HEK293 (cell line): Measurements from ENCODE around the gene ITPKA.

Experiments
- ZNF560 ChIP-seq: fragments of 450-650 bp; formaldehyde crosslinking; IDR thresholded peaks from 2 replicates; pipeline ENCODE4 v1.5.1; 2017; ENCODE audit warnings: missing biosample characterization, missing genetic modification characterization, borderline replicate concordance
- TF ChIP-seq, protein P1 (sequence below): fragments of 450-650 bp; formaldehyde crosslinking; IDR thresholded peaks from 2 replicates; pipeline ENCODE4 v1.5.1; 2016; ENCODE audit warnings: missing biosample characterization, missing genetic modification characterization
- TF ChIP-seq, protein P2 (sequence below): fragments of 450-650 bp; formaldehyde crosslinking; IDR thresholded peaks from 2 replicates; pipeline ENCODE4 v1.5.1; 2016; ENCODE audit warnings: missing biosample characterization, missing genetic modification characterization, borderline replicate concordance
- TF ChIP-seq, protein P3 (sequence below): fragments of 450-650 bp; formaldehyde crosslinking; IDR thresholded peaks from 2 replicates; pipeline ENCODE4 v1.5.1; 2016; ENCODE audit warnings: missing biosample characterization, missing genetic modification characterization
- TF ChIP-seq, protein P4 (sequence below): fragments of 450-650 bp; formaldehyde crosslinking; IDR thresholded peaks from 2 replicates; pipeline ENCODE4 v1.5.1; 2016; ENCODE audit warnings: missing biosample characterization, missing genetic modification characterization

DNA sequence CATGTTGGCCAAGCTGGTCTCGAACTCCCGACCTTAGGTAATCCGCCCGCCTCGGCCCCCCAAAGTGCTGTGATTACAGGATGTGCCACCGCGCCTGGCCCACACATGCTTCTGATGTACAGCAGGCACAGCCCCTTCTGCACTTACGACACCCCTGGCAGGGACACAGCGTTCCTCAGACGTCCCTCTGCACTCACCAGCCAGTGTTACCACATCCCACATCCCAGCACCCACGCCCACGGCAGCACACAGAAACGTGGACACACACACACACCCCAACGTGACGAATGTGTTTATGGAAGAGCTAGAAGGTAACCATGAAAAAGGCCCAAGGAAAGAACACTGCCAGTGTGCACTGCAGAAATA, 51.0 kb downstream of the ITPKA start:
- TF ChIP-seq, protein P1, sequence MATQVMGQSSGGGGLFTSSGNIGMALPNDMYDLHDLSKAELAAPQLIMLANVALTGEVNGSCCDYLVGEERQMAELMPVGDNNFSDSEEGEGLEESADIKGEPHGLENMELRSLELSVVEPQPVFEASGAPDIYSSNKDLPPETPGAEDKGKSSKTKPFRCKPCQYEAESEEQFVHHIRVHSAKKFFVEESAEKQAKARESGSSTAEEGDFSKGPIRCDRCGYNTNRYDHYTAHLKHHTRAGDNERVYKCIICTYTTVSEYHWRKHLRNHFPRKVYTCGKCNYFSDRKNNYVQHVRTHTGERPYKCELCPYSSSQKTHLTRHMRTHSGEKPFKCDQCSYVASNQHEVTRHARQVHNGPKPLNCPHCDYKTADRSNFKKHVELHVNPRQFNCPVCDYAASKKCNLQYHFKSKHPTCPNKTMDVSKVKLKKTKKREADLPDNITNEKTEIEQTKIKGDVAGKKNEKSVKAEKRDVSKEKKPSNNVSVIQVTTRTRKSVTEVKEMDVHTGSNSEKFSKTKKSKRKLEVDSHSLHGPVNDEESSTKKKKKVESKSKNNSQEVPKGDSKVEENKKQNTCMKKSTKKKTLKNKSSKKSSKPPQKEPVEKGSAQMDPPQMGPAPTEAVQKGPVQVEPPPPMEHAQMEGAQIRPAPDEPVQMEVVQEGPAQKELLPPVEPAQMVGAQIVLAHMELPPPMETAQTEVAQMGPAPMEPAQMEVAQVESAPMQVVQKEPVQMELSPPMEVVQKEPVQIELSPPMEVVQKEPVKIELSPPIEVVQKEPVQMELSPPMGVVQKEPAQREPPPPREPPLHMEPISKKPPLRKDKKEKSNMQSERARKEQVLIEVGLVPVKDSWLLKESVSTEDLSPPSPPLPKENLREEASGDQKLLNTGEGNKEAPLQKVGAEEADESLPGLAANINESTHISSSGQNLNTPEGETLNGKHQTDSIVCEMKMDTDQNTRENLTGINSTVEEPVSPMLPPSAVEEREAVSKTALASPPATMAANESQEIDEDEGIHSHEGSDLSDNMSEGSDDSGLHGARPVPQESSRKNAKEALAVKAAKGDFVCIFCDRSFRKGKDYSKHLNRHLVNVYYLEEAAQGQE (tag by site-specific recombination) = no peak
- TF ChIP-seq, protein P2, sequence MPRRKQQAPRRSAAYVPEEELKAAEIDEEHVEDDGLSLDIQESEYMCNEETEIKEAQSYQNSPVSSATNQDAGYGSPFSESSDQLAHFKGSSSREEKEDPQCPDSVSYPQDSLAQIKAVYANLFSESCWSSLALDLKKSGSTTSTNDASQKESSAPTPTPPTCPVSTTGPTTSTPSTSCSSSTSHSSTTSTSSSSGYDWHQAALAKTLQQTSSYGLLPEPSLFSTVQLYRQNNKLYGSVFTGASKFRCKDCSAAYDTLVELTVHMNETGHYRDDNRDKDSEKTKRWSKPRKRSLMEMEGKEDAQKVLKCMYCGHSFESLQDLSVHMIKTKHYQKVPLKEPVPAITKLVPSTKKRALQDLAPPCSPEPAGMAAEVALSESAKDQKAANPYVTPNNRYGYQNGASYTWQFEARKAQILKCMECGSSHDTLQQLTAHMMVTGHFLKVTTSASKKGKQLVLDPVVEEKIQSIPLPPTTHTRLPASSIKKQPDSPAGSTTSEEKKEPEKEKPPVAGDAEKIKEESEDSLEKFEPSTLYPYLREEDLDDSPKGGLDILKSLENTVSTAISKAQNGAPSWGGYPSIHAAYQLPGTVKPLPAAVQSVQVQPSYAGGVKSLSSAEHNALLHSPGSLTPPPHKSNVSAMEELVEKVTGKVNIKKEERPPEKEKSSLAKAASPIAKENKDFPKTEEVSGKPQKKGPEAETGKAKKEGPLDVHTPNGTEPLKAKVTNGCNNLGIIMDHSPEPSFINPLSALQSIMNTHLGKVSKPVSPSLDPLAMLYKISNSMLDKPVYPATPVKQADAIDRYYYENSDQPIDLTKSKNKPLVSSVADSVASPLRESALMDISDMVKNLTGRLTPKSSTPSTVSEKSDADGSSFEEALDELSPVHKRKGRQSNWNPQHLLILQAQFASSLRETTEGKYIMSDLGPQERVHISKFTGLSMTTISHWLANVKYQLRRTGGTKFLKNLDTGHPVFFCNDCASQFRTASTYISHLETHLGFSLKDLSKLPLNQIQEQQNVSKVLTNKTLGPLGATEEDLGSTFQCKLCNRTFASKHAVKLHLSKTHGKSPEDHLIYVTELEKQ = no peak
- no peak for TF ChIP-seq ZNF560 (tag by site-specific recombination)
- TF ChIP-seq, protein P3, sequence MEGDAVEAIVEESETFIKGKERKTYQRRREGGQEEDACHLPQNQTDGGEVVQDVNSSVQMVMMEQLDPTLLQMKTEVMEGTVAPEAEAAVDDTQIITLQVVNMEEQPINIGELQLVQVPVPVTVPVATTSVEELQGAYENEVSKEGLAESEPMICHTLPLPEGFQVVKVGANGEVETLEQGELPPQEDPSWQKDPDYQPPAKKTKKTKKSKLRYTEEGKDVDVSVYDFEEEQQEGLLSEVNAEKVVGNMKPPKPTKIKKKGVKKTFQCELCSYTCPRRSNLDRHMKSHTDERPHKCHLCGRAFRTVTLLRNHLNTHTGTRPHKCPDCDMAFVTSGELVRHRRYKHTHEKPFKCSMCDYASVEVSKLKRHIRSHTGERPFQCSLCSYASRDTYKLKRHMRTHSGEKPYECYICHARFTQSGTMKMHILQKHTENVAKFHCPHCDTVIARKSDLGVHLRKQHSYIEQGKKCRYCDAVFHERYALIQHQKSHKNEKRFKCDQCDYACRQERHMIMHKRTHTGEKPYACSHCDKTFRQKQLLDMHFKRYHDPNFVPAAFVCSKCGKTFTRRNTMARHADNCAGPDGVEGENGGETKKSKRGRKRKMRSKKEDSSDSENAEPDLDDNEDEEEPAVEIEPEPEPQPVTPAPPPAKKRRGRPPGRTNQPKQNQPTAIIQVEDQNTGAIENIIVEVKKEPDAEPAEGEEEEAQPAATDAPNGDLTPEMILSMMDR = no peak
- TF ChIP-seq, protein P4, sequence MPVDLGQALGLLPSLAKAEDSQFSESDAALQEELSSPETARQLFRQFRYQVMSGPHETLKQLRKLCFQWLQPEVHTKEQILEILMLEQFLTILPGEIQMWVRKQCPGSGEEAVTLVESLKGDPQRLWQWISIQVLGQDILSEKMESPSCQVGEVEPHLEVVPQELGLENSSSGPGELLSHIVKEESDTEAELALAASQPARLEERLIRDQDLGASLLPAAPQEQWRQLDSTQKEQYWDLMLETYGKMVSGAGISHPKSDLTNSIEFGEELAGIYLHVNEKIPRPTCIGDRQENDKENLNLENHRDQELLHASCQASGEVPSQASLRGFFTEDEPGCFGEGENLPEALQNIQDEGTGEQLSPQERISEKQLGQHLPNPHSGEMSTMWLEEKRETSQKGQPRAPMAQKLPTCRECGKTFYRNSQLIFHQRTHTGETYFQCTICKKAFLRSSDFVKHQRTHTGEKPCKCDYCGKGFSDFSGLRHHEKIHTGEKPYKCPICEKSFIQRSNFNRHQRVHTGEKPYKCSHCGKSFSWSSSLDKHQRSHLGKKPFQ = no peak
